ENCODE data around the gene LRTM1.

The LRTM1 gene

GRCh38 chr3:54892168-54892567 is 35.7 kb downstream of the LRTM1 start:
- DNase-seq (ENCODE audit: low spot score), result no peak

- no peak for DNase-seq (ENCODE audit: low spot score)
Observed at GRCh38 chr3:54891540-54891897, 36.3 kb downstream of the LRTM1 start.

GRCh38 chr3:54889731-54890130 is 38.1 kb downstream of the LRTM1 start:
- DNase-seq (ENCODE audit: low spot score), result no peak

GRCh38 chr3:54888873-54889272 is 39.0 kb downstream of the LRTM1 start:
- DNase-seq (ENCODE audit: low spot score), result no peak

GRCh38 chr3:54888162-54888561 is 39.7 kb downstream of the LRTM1 start:
- DNase-seq (ENCODE audit: low spot score), result no peak

GRCh38 chr3:54882129-54882833 is 45.6 kb downstream of the LRTM1 start:
- DNase-seq (ENCODE audit: low spot score), result no peak

- DNase-seq (ENCODE audit: low spot score), result no peak
Observed at GRCh38 chr3:54878145-54878544, 49.7 kb downstream of the LRTM1 start.

- no peak for DNase-seq (ENCODE audit: low spot score)
Observed at GRCh38 chr3:54877730-54878129, 50.1 kb downstream of the LRTM1 start.

GRCh38 chr3:54876694-54877093 is 51.2 kb downstream of the LRTM1 start:
- no peak for DNase-seq (ENCODE audit: low spot score)

GRCh38 chr3:54875596-54876268 is 52.1 kb downstream of the LRTM1 start:
- no peak for DNase-seq (ENCODE audit: low spot score)

GRCh38 chr3:54874816-54875556 is 52.9 kb downstream of the LRTM1 start:
- no peak for DNase-seq (ENCODE audit: low spot score)

GRCh38 chr3:54873059-54874010 is 54.5 kb downstream of the LRTM1 start:
- no peak for DNase-seq (ENCODE audit: low spot score)

- DNase-seq (ENCODE audit: low spot score), result no peak
Observed at GRCh38 chr3:54871867-54872266, 56.0 kb downstream of the LRTM1 start.

- no peak for DNase-seq (ENCODE audit: low spot score)
Observed at GRCh38 chr3:54870423-54870822, 57.4 kb downstream of the LRTM1 start.

All from hematopoietic multipotent progenitor cell treated with erythropoietin and hydrocortisone succinate and interleukin-3 and kit ligand, for 15 days (in vitro differentiated cells).